ENCODE results near the gene ZNF555.

- TF ChIP-seq CTCF (IDR thresholded peaks at IDR 0.05) (no peak), POLR2AphosphoS5 (IDR thresholded peaks at IDR 0.05) (no peak), POLR2A (IDR thresholded peaks at IDR 0.05) (no peak)
Measured at GRCh38 chr19:2866495-2867024, 25.3 kb downstream of the ZNF555 start.
